Fibroblast of lung (primary cell): ENCODE results near the gene FBXO9. TPM values are rescaled to one million over a fixed set of nuclear protein-coding genes. Genes with fewer than 3 reads are reported as not detected.

ENCODE experiments used
- DNase-seq, 2 donors: peaks; one replicate each; pipeline versions ENCODE4 v3.0.0 to v3.0.0-alpha.2; 2010; ENCODE audit warnings: low read depth in 2 of 2
- H2AFZ ChIP-seq: 2 replicates; pipeline ENCODE4 v1.5.1; 2012; ENCODE audit warnings: low read length, control low read depth, inconsistent platforms
- H3K27ac ChIP-seq: 2 replicates; pipeline ENCODE4 v1.5.1; 2011; ENCODE audit warnings: low read length, control low read depth; ENCODE audit not compliant: insufficient read depth
- H3K27me3 ChIP-seq: 2 replicates; pipeline ENCODE4 v1.5.1; 2011; ENCODE audit warnings: mild to moderate bottlenecking, low read length; ENCODE audit not compliant: control insufficient read depth, insufficient read depth
- H3K36me3 ChIP-seq: 2 replicates; pipeline ENCODE4 v1.5.1; 2011; ENCODE audit warnings: low read length; ENCODE audit not compliant: control insufficient read depth, insufficient read depth
- H3K4me1 ChIP-seq: 2 replicates; pipeline ENCODE4 v1.5.1; 2011; ENCODE audit warnings: low read length; ENCODE audit not compliant: control insufficient read depth, insufficient read depth; ENCODE audit errors: extremely low read depth
- H3K4me2 ChIP-seq: 2 replicates; pipeline ENCODE4 v1.5.1; 2011; ENCODE audit warnings: low read length, control low read depth; ENCODE audit not compliant: insufficient read depth; ENCODE audit errors: extremely low read depth
- H3K4me3 ChIP-seq, 4 experiments: fragments of 200-600 bp in 1 of 4; sonication (generic) in 1 of 4; replicated peaks in 1 of 4; 2 replicates each; pipeline ENCODE4 v1.5.1; 2011 to 2016; ENCODE audit warnings: low read length in 4 of 4, low read depth in 3 of 4, mild to moderate bottlenecking in 3 of 4, control low read depth in 2 of 4, inconsistent platforms in 1 of 4, mixed read lengths in 1 of 4; ENCODE audit not compliant: insufficient read depth in 1 of 4; ENCODE audit errors: control extremely low read depth in 1 of 4
- H3K79me2 ChIP-seq: 2 replicates; pipeline ENCODE4 v1.5.1; 2012; ENCODE audit warnings: mild to moderate bottlenecking, low read length, inconsistent platforms; ENCODE audit not compliant: control insufficient read depth, insufficient read depth
- H3K9ac ChIP-seq: 2 replicates; pipeline ENCODE4 v1.5.1; 2011; ENCODE audit warnings: mild to moderate bottlenecking, low read length, control low read depth; ENCODE audit not compliant: insufficient read depth
- H3K9me3 ChIP-seq: 2 replicates; pipeline ENCODE4 v1.5.1; 2012; ENCODE audit warnings: low read depth, low read length; ENCODE audit not compliant: control insufficient read depth, insufficient read depth
- H4K20me1 ChIP-seq: 2 replicates; pipeline ENCODE4 v1.5.1; 2011; ENCODE audit warnings: low read length; ENCODE audit not compliant: control insufficient read depth, insufficient read depth; ENCODE audit errors: extremely low read depth
- CTCF ChIP-seq, 2 donors: IDR thresholded peaks in 1 of 2; conservative IDR thresholded peaks in 1 of 2; 1 replicate in 1 of 2; 2 replicates in 1 of 2; pipeline ENCODE4 v1.5.1; 2011 to 2012; ENCODE audit warnings: low read length in 2 of 2, control low read depth in 1 of 2, inconsistent platforms in 1 of 2, low read depth in 1 of 2, mild to moderate bottlenecking in 1 of 2
- EZH2 ChIP-seq: IDR thresholded peaks from 2 replicates; pipeline ENCODE4 v1.5.1; 2012; ENCODE audit warnings: low read length, control low read depth, mild to moderate bottlenecking; ENCODE audit errors: missing control alignments
- polyA plus RNA-seq, 2 donors: library from polyadenylated mRNA; depleted of rRNA in 1 of 2; stranded (reverse) in 1 of 2; unstranded in 1 of 2; fragments of >200 nt; gene quantifications; 2 replicates each; pipeline ENCODE4 v1.2.1, GENCODE V29; 2011 to 2012; ENCODE audit warnings: missing spikeins in 1 of 2
- total RNA-seq: library from RNA; depleted of rRNA; stranded (reverse); fragments of >200 nt; gene quantifications from 2 replicates; pipeline ENCODE4 v1.2.1, GENCODE V29; 2014

The FBXO9 gene
- total and polyA plus RNA-seq, 2 donors (not counting 1 experiment from before 2014, with no cell fraction given), result 44.8 to 65.2 TPM

DNA sequence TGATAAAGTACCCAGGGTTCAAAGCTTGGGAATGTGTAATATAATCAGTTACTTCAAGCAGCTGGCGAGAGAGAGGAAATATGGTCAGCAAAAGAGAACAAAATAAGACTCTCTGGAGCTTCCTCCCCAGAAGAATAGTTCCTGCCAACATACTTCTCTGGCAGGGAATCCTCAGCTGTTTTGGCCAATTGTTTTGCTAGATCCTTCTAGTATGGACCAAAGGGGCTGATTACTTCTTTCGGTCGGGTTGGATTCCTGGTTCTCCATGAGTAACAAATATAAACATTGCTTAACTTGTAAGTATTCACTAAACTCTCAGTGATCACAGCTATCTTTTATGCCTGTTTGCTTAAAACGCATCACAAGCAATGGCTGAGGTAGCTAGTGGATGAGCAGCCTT is 31.4 kb upstream of the FBXO9 start:
- Histone ChIP-seq H3K9ac (no peak overlapping the region), H2AFZ (no peak overlapping the region), H3K79me2 (no peaks in the 10 kb centered on the region), H4K20me1 (no peaks in the 10 kb centered on the region), H3K4me3 (no peak overlapping the region), H3K9me3 (no peaks in the 10 kb centered on the region), H3K4me1 (peaks cover 15% of the 10 kb centered on the region), H3K27me3 (no peaks in the 10 kb centered on the region), H3K4me2 (no peak overlapping the region), H3K27ac (peak overlapping the region; percentile 45), H3K36me3 (peaks cover 5% of the 10 kb centered on the region)
- no peak for TF ChIP-seq EZH2
- no peak for TF ChIP-seq CTCF (conservative IDR thresholded peaks at IDR 0.05 in 1 of 2, IDR thresholded peaks at IDR 0.05 in 1 of 2; ENCODE audit: low read depth in 1 of 2, low read length in 2 of 2)
- DNase-seq, result peak; percentile 74 to 85

DNA sequence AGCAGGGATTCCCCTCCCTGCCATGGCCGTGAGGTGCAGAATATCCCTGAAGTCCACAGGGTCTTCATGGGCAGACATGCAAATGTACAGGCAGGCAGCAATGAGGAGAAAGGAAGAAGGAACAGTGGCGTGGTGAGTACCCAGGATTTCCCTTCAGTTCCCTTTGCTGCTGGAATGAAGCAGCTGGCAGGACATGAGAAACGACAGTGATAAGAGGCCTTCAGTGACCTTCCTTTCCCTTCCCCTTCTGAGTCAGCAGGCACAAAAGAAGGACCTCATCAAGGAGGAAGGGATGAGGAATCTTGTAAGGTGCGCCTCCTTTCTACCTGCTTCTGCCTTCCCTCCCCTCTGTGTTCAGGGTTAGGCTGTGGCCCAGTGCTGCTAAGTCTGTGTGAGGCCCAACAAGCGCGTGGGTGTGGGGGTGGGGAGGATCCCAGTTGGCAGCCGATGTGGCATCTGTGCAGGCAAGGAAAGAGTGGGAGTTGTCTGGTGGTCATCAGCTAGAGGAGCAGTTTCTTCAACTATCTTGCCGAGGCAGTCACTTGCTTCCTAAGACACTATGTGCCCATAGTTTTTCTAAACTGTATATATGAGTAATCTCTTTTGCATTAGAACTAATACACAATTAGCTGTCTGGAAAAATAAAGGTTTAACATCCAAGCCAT is 29.5 kb upstream of the FBXO9 start:
- Histone ChIP-seq H3K4me1 (peaks cover 15% of the 10 kb centered on the region), H3K4me2 (no peak overlapping the region), H3K79me2 (no peaks in the 10 kb centered on the region)

GRCh38 chr6:53038141-53038540 is 27.1 kb upstream of the FBXO9 start:
- no peak for DNase-seq
- Histone ChIP-seq H2AFZ (no peak overlapping the region), H3K9me3 (no peaks in the 10 kb centered on the region), H3K9ac (no peak overlapping the region), H3K4me1 (peaks cover 24% of the 10 kb centered on the region), H3K4me3 (no peak overlapping the region), H3K27ac (no peak overlapping the region), H3K36me3 (peaks cover 5% of the 10 kb centered on the region), H4K20me1 (no peaks in the 10 kb centered on the region), H3K79me2 (no peaks in the 10 kb centered on the region), H3K4me2 (no peak overlapping the region), H3K27me3 (no peaks in the 10 kb centered on the region)
- TF ChIP-seq EZH2 (no peak), CTCF (conservative IDR thresholded peaks at IDR 0.05 in 1 of 2, IDR thresholded peaks at IDR 0.05 in 1 of 2; ENCODE audit: low read depth in 1 of 2, low read length in 2 of 2) (no peak)

More for the DNA sequence above, 29.5 kb upstream of the FBXO9 start:
- peaks cover 7% of the 10 kb centered on the region for H3K36me3 ChIP-seq
- no peaks in the 10 kb centered on the region for H3K9me3 ChIP-seq
- H3K27ac ChIP-seq, result peak overlapping the region; percentile 49
- peak in 1 of 2 donors; percentile 54 for DNase-seq
- no peak overlapping the region for H3K9ac ChIP-seq
- TF ChIP-seq EZH2, result no peak
- TF ChIP-seq CTCF (conservative IDR thresholded peaks at IDR 0.05 in 1 of 2, IDR thresholded peaks at IDR 0.05 in 1 of 2; ENCODE audit: low read depth in 1 of 2, low read length in 2 of 2), result no peak
- no peak overlapping the region for H2AFZ ChIP-seq
- H3K27me3 ChIP-seq, result no peaks in the 10 kb centered on the region
- H4K20me1 ChIP-seq, result no peaks in the 10 kb centered on the region
- H3K4me3 ChIP-seq, result no peak overlapping the region
